ENCODE measurements around the gene PTPRN. TPM values are rescaled to one million over a fixed set of nuclear protein-coding genes. Genes with fewer than 3 reads are reported as not detected.

The PTPRN gene
- polyA plus RNA-seq, 1 donor from 2014 or later: 66.4 TPM

DNA sequence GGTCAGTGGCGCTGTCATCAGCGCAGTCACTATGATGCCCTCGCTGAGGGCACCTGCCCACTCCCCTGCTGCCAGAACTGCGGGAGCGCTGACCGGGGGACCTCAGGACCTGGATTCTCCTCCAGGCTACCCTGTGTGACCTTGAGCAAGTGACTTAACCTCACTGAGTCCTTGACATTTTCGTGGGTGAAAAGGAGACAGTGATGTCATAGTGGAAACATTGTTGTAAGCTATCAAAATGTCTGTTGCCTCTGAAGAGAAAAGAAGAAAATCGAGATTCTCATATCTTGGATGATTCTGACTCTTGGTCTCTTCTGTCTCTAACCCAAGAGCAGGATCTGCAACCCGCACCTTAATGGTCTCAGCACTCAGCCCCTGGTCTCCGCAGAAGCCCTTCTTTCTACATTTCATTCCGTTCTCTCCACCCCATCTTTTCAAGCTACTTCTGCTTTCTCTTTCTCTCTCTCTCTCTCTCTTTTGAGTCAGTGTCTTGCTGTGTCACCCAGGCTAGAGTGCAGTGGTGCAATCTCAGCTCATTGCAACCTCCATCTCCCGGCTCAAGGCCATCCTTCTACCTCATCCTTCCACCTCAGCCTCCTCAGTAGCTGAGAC lies 54.5 kb downstream of the PTPRN start:
- Histone ChIP-seq H3K4me2 (ENCODE audit: low read length) (no peak overlapping the region), H3K79me2 (replicated peaks; ENCODE audit: insufficient read depth, low read length) (no peaks in the 10 kb centered on the region), H3K9me3 (ENCODE audit: low read length) (no peaks in the 10 kb centered on the region), H3K4me3 (ENCODE audit: low read length) (peak overlapping the region; percentile 80), H3K36me3 (ENCODE audit: insufficient read depth, low read length) (no peaks in the 10 kb centered on the region), H3K27ac (ENCODE audit: low read length) (no peak overlapping the region), H4K20me1 (ENCODE audit: insufficient read depth) (no peaks in the 10 kb centered on the region), H2AFZ (ENCODE audit: low read depth, low read length) (no peak overlapping the region), H3K9ac (ENCODE audit: low read length) (peak overlapping the region; percentile 49), H3K9me2 (ENCODE audit: insufficient read depth, low read length) (no peaks in the 10 kb centered on the region), H3K27me3 (ENCODE audit: insufficient read depth, low read depth, low read length) (peaks cover 74% of the 10 kb centered on the region), H3F3A (ENCODE audit: insufficient read depth, low read length, poor library complexity, severe bottlenecking) (no peaks in the 10 kb centered on the region)
- TF ChIP-seq SMC3 (conservative IDR thresholded peaks at IDR 0.05; ENCODE audit: poor library complexity) (no peak), TAF1 (IDR thresholded peaks at IDR 0.05; ENCODE audit: low read depth) (no peak), EZH2 (IDR thresholded peaks at IDR 0.05; ENCODE audit: borderline replicate concordance, insufficient read depth, low read length, poor library complexity, severe bottlenecking) (no peak), MXI1 (conservative IDR thresholded peaks at IDR 0.05; ENCODE audit: poor library complexity, severe bottlenecking) (no peak), RAD21 (conservative IDR thresholded peaks at IDR 0.05) (no peak), POLR2AphosphoS5 (IDR thresholded peaks at IDR 0.05) (no peak), EP300 (conservative IDR thresholded peaks at IDR 0.05; ENCODE audit: poor library complexity, severe bottlenecking) (no peak)
- TF ChIP-seq, protein P1, sequence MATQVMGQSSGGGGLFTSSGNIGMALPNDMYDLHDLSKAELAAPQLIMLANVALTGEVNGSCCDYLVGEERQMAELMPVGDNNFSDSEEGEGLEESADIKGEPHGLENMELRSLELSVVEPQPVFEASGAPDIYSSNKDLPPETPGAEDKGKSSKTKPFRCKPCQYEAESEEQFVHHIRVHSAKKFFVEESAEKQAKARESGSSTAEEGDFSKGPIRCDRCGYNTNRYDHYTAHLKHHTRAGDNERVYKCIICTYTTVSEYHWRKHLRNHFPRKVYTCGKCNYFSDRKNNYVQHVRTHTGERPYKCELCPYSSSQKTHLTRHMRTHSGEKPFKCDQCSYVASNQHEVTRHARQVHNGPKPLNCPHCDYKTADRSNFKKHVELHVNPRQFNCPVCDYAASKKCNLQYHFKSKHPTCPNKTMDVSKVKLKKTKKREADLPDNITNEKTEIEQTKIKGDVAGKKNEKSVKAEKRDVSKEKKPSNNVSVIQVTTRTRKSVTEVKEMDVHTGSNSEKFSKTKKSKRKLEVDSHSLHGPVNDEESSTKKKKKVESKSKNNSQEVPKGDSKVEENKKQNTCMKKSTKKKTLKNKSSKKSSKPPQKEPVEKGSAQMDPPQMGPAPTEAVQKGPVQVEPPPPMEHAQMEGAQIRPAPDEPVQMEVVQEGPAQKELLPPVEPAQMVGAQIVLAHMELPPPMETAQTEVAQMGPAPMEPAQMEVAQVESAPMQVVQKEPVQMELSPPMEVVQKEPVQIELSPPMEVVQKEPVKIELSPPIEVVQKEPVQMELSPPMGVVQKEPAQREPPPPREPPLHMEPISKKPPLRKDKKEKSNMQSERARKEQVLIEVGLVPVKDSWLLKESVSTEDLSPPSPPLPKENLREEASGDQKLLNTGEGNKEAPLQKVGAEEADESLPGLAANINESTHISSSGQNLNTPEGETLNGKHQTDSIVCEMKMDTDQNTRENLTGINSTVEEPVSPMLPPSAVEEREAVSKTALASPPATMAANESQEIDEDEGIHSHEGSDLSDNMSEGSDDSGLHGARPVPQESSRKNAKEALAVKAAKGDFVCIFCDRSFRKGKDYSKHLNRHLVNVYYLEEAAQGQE (IDR thresholded peaks at IDR 0.05; ENCODE audit: borderline replicate concordance): no peak
- TF ChIP-seq, protein P2, sequence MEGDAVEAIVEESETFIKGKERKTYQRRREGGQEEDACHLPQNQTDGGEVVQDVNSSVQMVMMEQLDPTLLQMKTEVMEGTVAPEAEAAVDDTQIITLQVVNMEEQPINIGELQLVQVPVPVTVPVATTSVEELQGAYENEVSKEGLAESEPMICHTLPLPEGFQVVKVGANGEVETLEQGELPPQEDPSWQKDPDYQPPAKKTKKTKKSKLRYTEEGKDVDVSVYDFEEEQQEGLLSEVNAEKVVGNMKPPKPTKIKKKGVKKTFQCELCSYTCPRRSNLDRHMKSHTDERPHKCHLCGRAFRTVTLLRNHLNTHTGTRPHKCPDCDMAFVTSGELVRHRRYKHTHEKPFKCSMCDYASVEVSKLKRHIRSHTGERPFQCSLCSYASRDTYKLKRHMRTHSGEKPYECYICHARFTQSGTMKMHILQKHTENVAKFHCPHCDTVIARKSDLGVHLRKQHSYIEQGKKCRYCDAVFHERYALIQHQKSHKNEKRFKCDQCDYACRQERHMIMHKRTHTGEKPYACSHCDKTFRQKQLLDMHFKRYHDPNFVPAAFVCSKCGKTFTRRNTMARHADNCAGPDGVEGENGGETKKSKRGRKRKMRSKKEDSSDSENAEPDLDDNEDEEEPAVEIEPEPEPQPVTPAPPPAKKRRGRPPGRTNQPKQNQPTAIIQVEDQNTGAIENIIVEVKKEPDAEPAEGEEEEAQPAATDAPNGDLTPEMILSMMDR (IDR thresholded peaks at IDR 0.05; ENCODE audit: poor library complexity, severe bottlenecking): no peak

DNA sequence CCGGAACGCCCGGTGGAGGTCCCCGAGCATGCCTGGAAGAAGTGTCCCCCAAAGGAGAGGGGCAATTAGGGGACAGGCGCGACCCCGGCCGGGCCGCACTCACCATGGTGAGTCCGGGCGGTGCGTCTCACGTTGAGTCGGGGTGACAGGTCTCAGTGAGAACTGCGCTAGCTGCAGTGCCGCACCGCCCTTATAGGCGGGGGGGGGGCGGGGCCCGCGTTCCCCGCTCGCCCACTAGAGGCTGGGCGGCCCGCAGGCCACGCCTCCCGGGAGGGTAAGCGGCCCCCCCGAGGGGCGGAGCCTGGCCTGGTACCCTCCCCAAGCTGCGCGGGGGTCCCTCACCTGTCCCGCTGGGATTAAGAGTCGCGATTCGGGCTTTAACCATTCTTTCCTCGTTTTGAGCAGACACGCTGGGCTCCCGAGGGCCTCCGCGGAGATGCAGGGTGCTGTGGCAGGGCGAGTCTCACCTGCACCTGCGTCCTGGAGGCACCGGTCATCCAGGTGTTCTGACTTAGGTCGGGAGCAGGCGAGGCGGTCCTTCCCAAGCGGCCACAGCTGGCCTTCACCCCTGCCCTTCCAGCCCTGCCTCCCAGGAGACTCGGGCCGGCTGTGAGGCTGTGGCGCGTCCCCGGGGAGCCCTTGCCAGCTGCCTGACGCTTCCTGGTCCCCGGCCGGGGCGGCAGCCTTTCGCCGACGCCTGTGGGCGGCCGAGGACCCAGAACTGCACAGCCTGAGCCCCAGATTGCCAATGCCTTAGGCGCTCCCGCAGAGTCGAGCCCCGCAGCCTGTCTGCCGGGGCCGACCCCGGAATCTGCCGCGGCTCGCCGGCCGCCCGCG lies 55.2 kb downstream of the PTPRN start, which contains the start of gene TUBA4A:
Gene TUBA4A, minus strand, starts transcription at position 166 of the 837 bp plus-strand sequence. Its CDS starts 60 bp downstream, at position 106.
- Histone ChIP-seq H3K27me3 (ENCODE audit: insufficient read depth, low read depth, low read length) (peaks cover 68% of the 10 kb centered on the region), H4K20me1 (ENCODE audit: insufficient read depth) (no peaks in the 10 kb centered on the region), H3K4me3 (ENCODE audit: low read length) (peak within 1 kb of the TSS; percentile 80), H3K9me3 (ENCODE audit: low read length) (no peaks in the 10 kb centered on the region), H3K79me2 (replicated peaks; ENCODE audit: insufficient read depth, low read length) (no peaks in the 10 kb centered on the region), H3K36me3 (ENCODE audit: insufficient read depth, low read length) (no peaks in the 10 kb centered on the region), H3F3A (ENCODE audit: insufficient read depth, low read length, poor library complexity, severe bottlenecking) (no peaks in the 10 kb centered on the region), H2AFZ (ENCODE audit: low read depth, low read length) (peak within 1 kb of the TSS; percentile 14), H3K4me2 (ENCODE audit: low read length) (peak within 1 kb of the TSS; percentile 76), H3K27ac (ENCODE audit: low read length) (no peak within 1 kb of the TSS), H3K9ac (ENCODE audit: low read length) (peak within 1 kb of the TSS; percentile 49), H3K9me2 (ENCODE audit: insufficient read depth, low read length) (no peaks in the 10 kb centered on the region)
- TF ChIP-seq, protein P2 (IDR thresholded peaks at IDR 0.05; ENCODE audit: poor library complexity, severe bottlenecking): no peak
- TF ChIP-seq POLR2AphosphoS5 (IDR thresholded peaks at IDR 0.05): peak; percentile 46
